Measurements from ENCODE around the gene MTIF3. TPM values are rescaled to one million over a fixed set of nuclear protein-coding genes. Genes with fewer than 3 reads are reported as not detected.

The MTIF3 gene
- total RNA-seq, 1 donor from 2014 or later: 29.6 TPM

DNA sequence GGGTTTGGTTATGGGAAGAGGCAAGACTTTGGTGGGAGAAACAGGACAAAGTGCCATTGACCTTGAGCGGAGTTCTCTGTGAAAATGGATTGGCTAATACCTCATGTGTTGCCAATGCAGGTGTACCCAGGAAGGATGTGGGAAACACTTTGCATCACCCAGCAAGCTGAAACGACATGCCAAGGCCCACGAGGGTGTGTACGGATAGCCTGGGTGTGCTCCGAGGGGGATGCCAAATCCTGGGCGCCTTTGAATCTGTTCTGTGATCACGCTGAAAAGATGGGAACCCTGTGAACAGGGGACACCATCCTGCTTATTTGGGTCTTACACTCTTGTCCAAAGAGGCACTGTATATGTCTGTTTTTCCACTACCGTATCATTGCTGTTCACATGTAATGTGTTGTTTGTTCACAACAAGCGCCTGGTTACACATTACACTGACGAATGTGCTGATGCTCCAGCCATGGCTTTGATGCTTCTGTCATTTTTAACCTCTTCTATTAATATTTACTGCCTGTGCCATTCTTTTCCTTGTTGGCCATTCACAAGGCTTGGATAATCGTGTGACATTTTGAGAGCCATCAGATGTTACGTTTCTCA lies 17.7 kb downstream of the MTIF3 start:
- Histone ChIP-seq H3K4me3 (ENCODE audit: insufficient read depth, low read depth, low read length) (no peak overlapping the region), H3K4me2 (ENCODE audit: low read length) (no peak overlapping the region), H2AFZ (ENCODE audit: low read depth, low read length) (no peak overlapping the region), H3K27me3 (ENCODE audit: insufficient read depth, low read length) (no peaks in the 10 kb centered on the region), H3K36me3 (ENCODE audit: insufficient read depth, low read length) (peaks cover 53% of the 10 kb centered on the region), H3K9ac (ENCODE audit: low read length) (no peak overlapping the region), H3K79me2 (ENCODE audit: insufficient read depth, low read length) (peaks cover 13% of the 10 kb centered on the region), H3K9me3 (ENCODE audit: insufficient read depth, low read depth, low read length) (no peaks in the 10 kb centered on the region), H4K20me1 (ENCODE audit: insufficient read depth, low read length) (peaks cover 8% of the 10 kb centered on the region), H3K4me1 (ENCODE audit: insufficient read depth, low read length) (no peaks in the 10 kb centered on the region), H3K27ac (ENCODE audit: low read depth, low read length) (no peak overlapping the region)
- Mint-ChIP-seq H3K36me3 (ENCODE audit: low read depth, unreplicated experiment) (peaks cover 15% of the 10 kb centered on the region), H3K4me1 (ENCODE audit: low read depth, unreplicated experiment) (no peaks in the 10 kb centered on the region), H3K27me3 (ENCODE audit: low read depth, unreplicated experiment) (no peaks in the 10 kb centered on the region), H3K9me3 (ENCODE audit: unreplicated experiment) (no peaks in the 10 kb centered on the region), H3K4me3 (ENCODE audit: unreplicated experiment) (no peak overlapping the region), H3K27ac (ENCODE audit: unreplicated experiment) (no peak overlapping the region)
- TF ChIP-seq, protein P1, sequence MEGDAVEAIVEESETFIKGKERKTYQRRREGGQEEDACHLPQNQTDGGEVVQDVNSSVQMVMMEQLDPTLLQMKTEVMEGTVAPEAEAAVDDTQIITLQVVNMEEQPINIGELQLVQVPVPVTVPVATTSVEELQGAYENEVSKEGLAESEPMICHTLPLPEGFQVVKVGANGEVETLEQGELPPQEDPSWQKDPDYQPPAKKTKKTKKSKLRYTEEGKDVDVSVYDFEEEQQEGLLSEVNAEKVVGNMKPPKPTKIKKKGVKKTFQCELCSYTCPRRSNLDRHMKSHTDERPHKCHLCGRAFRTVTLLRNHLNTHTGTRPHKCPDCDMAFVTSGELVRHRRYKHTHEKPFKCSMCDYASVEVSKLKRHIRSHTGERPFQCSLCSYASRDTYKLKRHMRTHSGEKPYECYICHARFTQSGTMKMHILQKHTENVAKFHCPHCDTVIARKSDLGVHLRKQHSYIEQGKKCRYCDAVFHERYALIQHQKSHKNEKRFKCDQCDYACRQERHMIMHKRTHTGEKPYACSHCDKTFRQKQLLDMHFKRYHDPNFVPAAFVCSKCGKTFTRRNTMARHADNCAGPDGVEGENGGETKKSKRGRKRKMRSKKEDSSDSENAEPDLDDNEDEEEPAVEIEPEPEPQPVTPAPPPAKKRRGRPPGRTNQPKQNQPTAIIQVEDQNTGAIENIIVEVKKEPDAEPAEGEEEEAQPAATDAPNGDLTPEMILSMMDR (IDR thresholded peaks at IDR 0.05; ENCODE audit: insufficient read depth, low read depth, low read length): no peak
- TF ChIP-seq EZH2 (IDR thresholded peaks at IDR 0.05; ENCODE audit: insufficient read depth, low read length): no peak
- no peak for FAIRE-seq
- no peak for DNase-seq (ENCODE audit: low read depth)

DNA sequence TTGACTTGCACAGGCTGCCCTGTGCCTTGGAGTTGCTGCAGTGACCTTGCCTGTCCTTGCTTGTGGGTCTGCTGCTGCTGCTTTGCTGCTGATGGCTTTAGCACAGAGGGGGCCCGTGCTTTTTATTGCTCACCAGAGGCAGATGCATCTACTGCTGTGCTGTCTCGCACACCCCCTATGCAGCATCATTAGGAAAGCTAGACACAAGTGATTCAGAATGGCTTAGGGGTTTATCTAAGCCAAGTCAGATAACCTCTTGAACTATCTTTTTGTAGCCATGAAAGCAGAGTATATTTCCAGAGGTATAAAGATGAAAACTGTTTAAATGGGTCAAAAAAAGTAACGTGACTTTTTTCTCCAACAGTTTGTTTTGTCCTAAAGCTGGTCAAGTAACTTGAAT lies 18.2 kb downstream of the MTIF3 start:
- Histone ChIP-seq H3K27me3 (ENCODE audit: insufficient read depth, low read length) (no peaks in the 10 kb centered on the region), H3K79me2 (ENCODE audit: insufficient read depth, low read length) (peaks cover 17% of the 10 kb centered on the region), H3K4me2 (ENCODE audit: low read length) (no peak overlapping the region), H3K9me3 (ENCODE audit: insufficient read depth, low read depth, low read length) (no peaks in the 10 kb centered on the region), H4K20me1 (ENCODE audit: insufficient read depth, low read length) (peaks cover 14% of the 10 kb centered on the region), H3K4me1 (ENCODE audit: insufficient read depth, low read length) (peaks cover under 1% of the 10 kb centered on the region), H3K4me3 (ENCODE audit: insufficient read depth, low read depth, low read length) (no peak overlapping the region), H3K36me3 (ENCODE audit: insufficient read depth, low read length) (peaks cover 53% of the 10 kb centered on the region), H3K27ac (ENCODE audit: low read depth, low read length) (no peak overlapping the region), H3K9ac (ENCODE audit: low read length) (no peak overlapping the region), H2AFZ (ENCODE audit: low read depth, low read length) (no peak overlapping the region)
- no peak for TF ChIP-seq EZH2 (IDR thresholded peaks at IDR 0.05; ENCODE audit: insufficient read depth, low read length)
- TF ChIP-seq, protein P1 (IDR thresholded peaks at IDR 0.05; ENCODE audit: insufficient read depth, low read depth, low read length): no peak
- Mint-ChIP-seq H3K27ac (ENCODE audit: unreplicated experiment) (no peak overlapping the region), H3K27me3 (ENCODE audit: low read depth, unreplicated experiment) (no peaks in the 10 kb centered on the region), H3K9me3 (ENCODE audit: unreplicated experiment) (no peaks in the 10 kb centered on the region), H3K4me3 (ENCODE audit: unreplicated experiment) (no peak overlapping the region), H3K36me3 (ENCODE audit: low read depth, unreplicated experiment) (peaks cover 18% of the 10 kb centered on the region), H3K4me1 (ENCODE audit: low read depth, unreplicated experiment) (peaks cover 3% of the 10 kb centered on the region)
- DNase-seq (ENCODE audit: low read depth): no peak
- FAIRE-seq: no peak

DNA sequence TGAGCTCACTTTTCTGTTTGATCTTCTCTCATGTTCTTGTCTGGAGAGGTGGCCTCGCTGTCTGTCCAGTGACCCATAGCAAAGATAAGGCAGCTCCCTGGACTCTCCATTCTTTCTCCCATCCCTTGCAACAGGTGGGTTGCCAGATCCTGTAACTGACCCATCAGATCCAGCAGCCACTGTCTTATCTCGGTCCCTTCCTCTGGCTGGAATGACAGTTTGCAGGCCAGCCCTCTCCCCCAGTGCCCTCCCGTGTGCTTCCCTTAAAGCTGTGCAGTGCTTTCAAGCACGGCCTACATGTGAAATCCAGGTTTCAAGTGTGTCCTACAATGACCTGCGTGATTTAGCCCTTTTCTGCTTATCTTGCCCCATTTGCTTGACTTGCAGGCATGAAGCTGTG lies 22.2 kb downstream of the MTIF3 start:
- Histone ChIP-seq H2AFZ (ENCODE audit: low read depth, low read length) (no peak overlapping the region), H3K4me3 (ENCODE audit: insufficient read depth, low read depth, low read length) (no peak overlapping the region), H3K27ac (ENCODE audit: low read depth, low read length) (no peak overlapping the region), H4K20me1 (ENCODE audit: insufficient read depth, low read length) (peaks cover 25% of the 10 kb centered on the region), H3K4me1 (ENCODE audit: insufficient read depth, low read length) (peaks cover 31% of the 10 kb centered on the region), H3K36me3 (ENCODE audit: insufficient read depth, low read length) (peaks cover 28% of the 10 kb centered on the region), H3K9me3 (ENCODE audit: insufficient read depth, low read depth, low read length) (no peaks in the 10 kb centered on the region), H3K79me2 (ENCODE audit: insufficient read depth, low read length) (peaks cover 41% of the 10 kb centered on the region), H3K27me3 (ENCODE audit: insufficient read depth, low read length) (peaks cover 2% of the 10 kb centered on the region), H3K4me2 (ENCODE audit: low read length) (no peak overlapping the region), H3K9ac (ENCODE audit: low read length) (no peak overlapping the region)
- no peak overlapping the region for H3K4me3 Mint-ChIP-seq (ENCODE audit: unreplicated experiment)
- no peak overlapping the region for H3K27ac Mint-ChIP-seq (ENCODE audit: unreplicated experiment)
- DNase-seq (ENCODE audit: low read depth) (no peak), FAIRE-seq (no peak)
- peaks cover 26% of the 10 kb centered on the region for H3K4me1 Mint-ChIP-seq (ENCODE audit: low read depth, unreplicated experiment)
- H3K9me3 Mint-ChIP-seq (ENCODE audit: unreplicated experiment): no peaks in the 10 kb centered on the region
- TF ChIP-seq, protein P1 (IDR thresholded peaks at IDR 0.05; ENCODE audit: insufficient read depth, low read depth, low read length): no peak
- no peak for TF ChIP-seq EZH2 (IDR thresholded peaks at IDR 0.05; ENCODE audit: insufficient read depth, low read length)
- peaks cover 19% of the 10 kb centered on the region for H3K36me3 Mint-ChIP-seq (ENCODE audit: low read depth, unreplicated experiment)
- H3K27me3 Mint-ChIP-seq (ENCODE audit: low read depth, unreplicated experiment): peaks cover 2% of the 10 kb centered on the region

Data from astrocyte (in vitro differentiated cells and primary cell).